Muscle layer of colon (tissue), 2 donors: ENCODE data around the gene SLAMF7.
"Not testable (repeated sequence)": the region's sequence is repeated elsewhere in the genome, so short reads cannot be mapped to it uniquely, and the experiment has no call there.

Experiments
- H3K27ac ChIP-seq: one replicate; pipeline ENCODE4 v1.7.0; 2013; ENCODE audit warnings: low read depth, mild to moderate bottlenecking, low read length, moderate library complexity
- H3K27me3 ChIP-seq, 2 donors: one replicate each; pipeline ENCODE4 v1.7.0; 2013; ENCODE audit warnings: low read length in 2 of 2, mild to moderate bottlenecking in 2 of 2; ENCODE audit not compliant: insufficient read depth in 2 of 2, control insufficient read depth in 1 of 2
- H3K36me3 ChIP-seq: one replicate; pipeline ENCODE4 v1.7.0; 2013; ENCODE audit warnings: mild to moderate bottlenecking, low read length; ENCODE audit not compliant: insufficient read depth
- H3K4me1 ChIP-seq: one replicate; pipeline ENCODE4 v1.7.0; 2013; ENCODE audit warnings: mild to moderate bottlenecking, low read length; ENCODE audit not compliant: insufficient read depth
- H3K4me3 ChIP-seq, 2 donors: one replicate each; pipeline ENCODE4 v1.7.0; 2013; ENCODE audit warnings: low read length in 2 of 2, low read depth in 1 of 2, mild to moderate bottlenecking in 1 of 2, moderate library complexity in 1 of 2
- H3K9ac ChIP-seq: one replicate; pipeline ENCODE4 v1.7.0; 2013; ENCODE audit warnings: low read length
- H3K9me3 ChIP-seq: one replicate; pipeline ENCODE4 v1.7.0; 2013; ENCODE audit warnings: mild to moderate bottlenecking, low read length
- donor health status: abdominal sarcoma.
- donor health status: Adenocarcinoma of cecum.

Gene SLAMF7

DNA sequence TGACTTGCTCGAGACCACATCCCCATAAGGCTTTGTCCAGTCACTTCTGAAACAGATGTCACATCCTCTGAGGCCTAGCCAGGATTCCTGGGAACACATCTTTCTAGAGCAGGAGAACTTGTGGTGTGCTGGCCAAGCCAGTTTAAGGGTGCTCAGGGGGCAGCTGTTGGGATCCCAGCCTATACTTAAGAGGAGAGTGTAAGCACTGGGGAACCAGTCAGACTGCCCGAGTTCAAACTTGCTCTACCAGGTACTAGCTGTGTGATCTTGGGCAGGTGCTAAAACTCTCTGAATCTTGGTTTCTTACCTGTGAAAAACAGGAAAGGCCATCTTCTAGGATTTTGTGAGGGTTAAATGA, 41.3 kb downstream of the SLAMF7 start:
- no peak overlapping the region for H3K9ac ChIP-seq
- H3K9me3 ChIP-seq, result no peaks in the 10 kb centered on the region
- no peak overlapping the region for H3K27ac ChIP-seq
- no peaks in the 10 kb centered on the region for H3K27me3 ChIP-seq
- H3K4me1 ChIP-seq, result no peaks in the 10 kb centered on the region
- H3K36me3 ChIP-seq, result no peaks in the 10 kb centered on the region
- H3K4me3 ChIP-seq, result no peak overlapping the region

DNA sequence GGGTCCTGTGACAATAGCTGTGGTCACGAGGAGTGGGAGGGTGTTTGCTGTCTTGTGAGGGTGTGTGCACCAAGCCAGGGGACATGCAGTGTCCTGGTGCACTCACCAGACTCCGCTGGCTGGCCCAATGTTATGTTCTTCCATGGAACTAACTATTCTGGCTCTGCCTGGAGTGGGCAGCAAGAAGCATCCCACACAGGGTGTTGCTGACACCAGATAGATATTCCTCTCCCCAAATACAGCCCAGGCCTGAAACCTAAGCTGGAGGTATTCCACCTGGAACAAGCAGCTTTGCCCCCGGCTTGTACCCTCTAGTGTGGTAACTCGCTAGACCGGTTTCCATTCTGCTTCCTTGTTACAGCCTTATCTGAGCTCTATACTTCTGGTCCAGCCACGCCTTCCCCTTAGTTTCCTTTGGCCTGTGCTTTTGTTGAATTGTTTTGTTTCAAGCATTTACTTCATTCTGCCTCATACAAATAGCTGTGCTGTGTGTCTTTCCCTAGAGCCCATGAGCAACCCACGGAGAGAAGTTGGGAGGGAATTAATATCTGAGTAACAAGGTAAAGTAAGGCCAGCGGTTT, 42.2 kb downstream of the SLAMF7 start:
- Histone ChIP-seq H3K9ac (no peak overlapping the region), H3K27me3 (no peaks in the 10 kb centered on the region), H3K27ac (no peak overlapping the region), H3K4me3 (no peak overlapping the region), H3K9me3 (no peaks in the 10 kb centered on the region), H3K36me3 (no peaks in the 10 kb centered on the region), H3K4me1 (no peaks in the 10 kb centered on the region)

DNA sequence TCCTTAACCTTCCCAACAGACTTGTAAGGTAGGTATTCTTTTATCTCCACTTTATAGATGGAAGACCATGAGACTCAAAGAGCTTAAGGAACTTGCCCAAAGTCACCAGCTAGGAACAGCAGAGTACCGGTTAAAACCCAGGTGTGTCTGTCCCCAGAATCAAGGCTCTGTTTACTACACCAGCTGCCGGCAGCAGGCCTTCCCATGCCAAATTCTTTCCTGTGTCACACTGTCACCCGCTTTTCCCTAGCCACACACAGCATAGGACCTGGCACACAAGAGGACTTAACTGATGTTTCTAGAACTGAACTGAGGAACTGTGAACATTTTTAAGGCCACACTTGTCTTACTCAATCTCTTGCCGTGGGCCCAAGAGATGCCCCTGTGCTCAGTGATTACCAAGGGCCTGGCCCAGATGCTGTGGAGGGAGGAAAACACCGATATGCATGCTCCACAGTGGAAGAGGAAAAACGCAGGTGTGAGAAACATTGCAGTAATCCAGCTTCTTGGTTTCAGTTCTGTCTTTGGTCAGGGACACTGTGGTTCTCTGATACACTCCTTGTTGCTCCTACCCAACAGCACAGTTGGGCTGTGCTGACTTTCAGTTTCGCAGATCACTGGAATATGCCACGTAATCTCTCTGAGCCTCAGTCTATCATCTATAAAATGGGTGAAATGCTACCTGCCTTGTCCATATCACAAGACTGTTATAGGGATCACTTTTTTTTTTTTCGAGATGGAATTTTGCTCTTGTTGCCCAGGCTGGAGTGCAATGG, 43.1 kb downstream of the SLAMF7 start:
- Histone ChIP-seq H3K9ac (no peak overlapping the region), H3K4me3 (no peak overlapping the region), H3K4me1 (no peaks in the 10 kb centered on the region), H3K27ac (no peak overlapping the region), H3K27me3 (no peaks in the 10 kb centered on the region), H3K36me3 (no peaks in the 10 kb centered on the region), H3K9me3 (no peaks in the 10 kb centered on the region)

DNA sequence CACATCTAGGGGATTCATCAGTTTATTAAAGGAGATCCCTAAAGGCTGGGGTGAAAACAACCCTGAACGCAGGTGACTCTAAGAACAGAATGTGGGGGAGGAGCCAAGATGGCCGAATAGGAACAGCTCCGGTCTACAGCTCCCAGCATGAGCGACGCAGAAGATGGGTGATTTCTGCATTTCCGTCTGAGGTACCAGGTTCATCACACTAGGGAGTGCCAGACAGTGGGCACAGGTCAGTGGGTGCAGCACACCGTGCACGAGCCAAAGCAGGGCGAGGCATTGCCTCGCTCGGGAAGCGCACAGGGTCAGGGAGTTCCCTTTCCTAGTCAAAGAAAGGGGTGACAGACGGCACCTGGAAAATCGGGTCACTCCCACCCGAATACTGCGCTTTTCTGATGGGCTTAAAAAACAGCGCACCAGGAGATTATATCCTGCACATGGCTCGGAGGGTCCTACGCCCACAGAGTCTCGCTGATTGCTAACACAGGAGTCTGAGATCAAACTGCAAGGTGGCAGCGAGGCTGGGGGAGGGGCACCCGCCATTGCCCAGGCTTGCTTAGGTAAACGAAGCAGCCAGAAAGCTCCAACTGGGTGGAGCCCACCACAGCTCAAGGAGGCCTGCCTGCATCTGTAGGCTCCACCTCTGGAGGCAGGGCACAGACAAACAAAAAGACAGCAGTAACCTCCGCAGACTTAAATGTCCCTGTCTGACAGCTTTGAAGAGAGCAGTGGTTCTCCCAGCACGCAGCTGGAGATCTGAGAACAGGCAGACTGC, 44.1 kb downstream of the SLAMF7 start:
- H3K9me3 ChIP-seq, H3K27me3 ChIP-seq, H3K4me3 ChIP-seq, H3K4me1 ChIP-seq, H3K9ac ChIP-seq, H3K36me3 ChIP-seq, H3K27ac ChIP-seq: not testable (repeated sequence)

DNA sequence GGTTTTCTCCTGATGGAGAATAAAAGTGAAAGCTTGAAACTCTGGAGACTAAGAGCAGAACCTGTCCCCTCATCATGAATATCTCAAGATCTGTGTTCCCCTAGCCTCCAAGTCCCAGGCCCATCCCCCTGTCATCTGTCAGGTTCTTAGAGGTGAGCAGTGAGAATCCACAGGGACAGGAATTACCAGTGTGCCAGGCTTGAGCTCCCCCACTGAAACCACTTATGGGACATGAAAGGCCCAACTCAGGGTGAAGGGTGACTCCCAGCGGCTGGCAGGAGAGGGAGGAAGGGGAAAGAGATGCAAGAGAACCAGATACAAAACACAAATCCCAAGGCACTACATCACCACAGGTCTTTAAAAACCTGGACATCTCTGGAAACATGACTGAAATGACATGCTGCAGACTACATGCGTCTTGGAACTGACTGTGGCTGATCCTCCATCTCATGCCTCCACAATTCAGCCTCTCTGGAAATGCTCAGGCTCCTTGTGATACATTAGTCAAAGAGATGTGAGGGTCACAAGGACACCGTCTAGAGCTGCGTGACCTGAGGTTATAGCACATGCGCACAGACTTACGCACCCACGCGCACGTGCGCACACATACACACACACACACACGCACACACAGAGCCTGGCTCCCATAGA, 50.1 kb downstream of the SLAMF7 start:
- H3K9ac ChIP-seq, result no peak overlapping the region
- H3K27ac ChIP-seq, result no peak overlapping the region
- no peaks in the 10 kb centered on the region for H3K36me3 ChIP-seq
- H3K27me3 ChIP-seq, result no peaks in the 10 kb centered on the region
- H3K4me1 ChIP-seq, result no peaks in the 10 kb centered on the region
- no peaks in the 10 kb centered on the region for H3K9me3 ChIP-seq
- no peak overlapping the region for H3K4me3 ChIP-seq

DNA sequence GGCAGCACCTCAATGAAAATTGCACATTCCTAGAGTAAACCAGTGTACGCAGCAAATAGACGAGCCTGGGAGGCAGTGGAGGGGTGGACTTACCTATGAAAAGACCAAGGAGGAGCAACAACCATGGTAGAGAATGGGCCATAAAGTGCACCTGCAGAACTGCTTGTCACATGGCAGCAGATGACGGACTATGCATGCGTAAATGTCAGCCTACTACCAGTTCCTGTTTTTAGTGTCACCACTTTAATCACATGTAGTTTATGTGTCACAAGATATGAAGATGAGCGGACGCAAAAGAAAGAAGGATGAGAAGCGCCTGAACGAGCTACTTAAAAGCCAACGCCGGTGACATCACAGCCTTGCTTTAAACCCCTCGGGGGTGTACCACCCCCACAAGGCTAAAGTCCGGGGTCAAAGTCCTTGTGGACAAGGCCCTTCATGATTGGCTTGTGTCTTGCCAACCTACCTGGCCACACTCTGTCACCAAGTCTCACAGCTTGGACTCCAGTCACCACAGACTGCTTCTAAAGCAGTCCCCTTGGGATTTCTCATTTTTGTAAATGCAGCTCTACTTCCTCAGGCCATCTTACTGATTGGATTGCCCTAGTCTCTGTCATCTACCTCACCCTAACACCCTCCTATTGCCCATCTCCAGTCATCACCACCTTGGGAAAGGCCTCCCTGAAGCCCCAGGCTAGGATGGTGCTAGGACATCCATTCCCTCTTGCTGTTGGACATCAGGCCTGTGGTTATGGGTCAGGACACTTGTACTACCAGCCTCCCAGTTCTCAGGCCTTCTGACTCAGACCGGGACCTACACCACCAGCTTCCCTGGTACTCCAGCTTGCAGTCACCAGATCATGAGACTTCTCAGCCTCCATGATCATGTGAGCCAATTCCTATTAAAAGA, 50.9 kb downstream of the SLAMF7 start:
- Histone ChIP-seq H3K9me3 (no peaks in the 10 kb centered on the region), H3K4me3 (no peak overlapping the region), H3K27ac (no peak overlapping the region), H3K4me1 (no peaks in the 10 kb centered on the region), H3K27me3 (no peaks in the 10 kb centered on the region), H3K36me3 (no peaks in the 10 kb centered on the region), H3K9ac (no peak overlapping the region)

DNA sequence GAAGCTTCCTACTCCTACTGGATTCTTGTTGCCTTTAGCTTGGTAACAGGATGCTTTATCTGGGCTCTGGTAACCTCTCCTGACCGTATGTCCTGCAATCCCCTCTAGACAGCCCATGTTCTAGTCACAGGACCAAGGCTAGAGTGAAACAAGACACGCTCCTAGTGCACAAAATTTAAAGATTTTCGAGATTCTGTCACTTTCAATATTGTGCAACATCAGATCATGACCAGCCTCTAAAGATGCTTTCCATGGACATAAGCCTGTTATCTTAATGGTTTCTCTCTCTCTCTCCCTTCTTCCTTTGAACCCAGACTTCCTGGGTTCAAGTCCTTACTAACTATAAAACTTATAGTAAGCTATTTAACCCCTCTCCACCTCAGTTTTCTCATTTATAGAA, 55.3 kb downstream of the SLAMF7 start:
- Histone ChIP-seq H3K27me3 (no peaks in the 10 kb centered on the region), H3K4me3 (no peak overlapping the region), H3K9me3 (no peaks in the 10 kb centered on the region), H3K9ac (no peak overlapping the region), H3K4me1 (no peaks in the 10 kb centered on the region), H3K36me3 (no peaks in the 10 kb centered on the region), H3K27ac (no peak overlapping the region)

DNA sequence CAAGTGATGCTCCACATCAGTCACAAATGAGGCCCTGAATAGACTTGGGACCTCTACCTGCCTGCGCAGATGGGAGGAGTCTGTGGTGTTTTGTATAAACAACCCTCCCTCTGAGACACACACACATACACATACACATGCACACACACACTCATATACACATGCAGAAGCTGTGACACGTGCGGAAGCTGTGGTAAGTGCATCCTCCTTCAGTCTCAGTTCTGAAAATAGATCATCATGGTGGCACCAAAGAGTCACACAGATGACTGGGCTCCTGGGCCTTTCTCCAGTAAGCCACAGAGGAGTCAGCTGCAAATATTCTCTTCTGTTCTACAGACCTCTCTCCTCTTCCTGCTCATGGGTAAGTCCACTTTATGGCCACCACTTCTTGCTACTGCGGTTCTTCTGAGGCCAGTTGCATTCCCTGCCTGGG, 56.9 kb downstream of the SLAMF7 start, which contains the start of gene LY9:
LY9 (plus strand) TSS at position 224 of the 433 bp plus-strand sequence; CDS start at position 238, 14 bp downstream.
- no peaks in the 10 kb centered on the region for H3K27me3 ChIP-seq
- no peak within 1 kb of the TSS for H3K9ac ChIP-seq
- H3K27ac ChIP-seq, result no peak within 1 kb of the TSS
- no peaks in the 10 kb centered on the region for H3K9me3 ChIP-seq
- no peaks in the 10 kb centered on the region for H3K36me3 ChIP-seq
- no peaks in the 10 kb centered on the region for H3K4me1 ChIP-seq
- H3K4me3 ChIP-seq, result no peak within 1 kb of the TSS

DNA sequence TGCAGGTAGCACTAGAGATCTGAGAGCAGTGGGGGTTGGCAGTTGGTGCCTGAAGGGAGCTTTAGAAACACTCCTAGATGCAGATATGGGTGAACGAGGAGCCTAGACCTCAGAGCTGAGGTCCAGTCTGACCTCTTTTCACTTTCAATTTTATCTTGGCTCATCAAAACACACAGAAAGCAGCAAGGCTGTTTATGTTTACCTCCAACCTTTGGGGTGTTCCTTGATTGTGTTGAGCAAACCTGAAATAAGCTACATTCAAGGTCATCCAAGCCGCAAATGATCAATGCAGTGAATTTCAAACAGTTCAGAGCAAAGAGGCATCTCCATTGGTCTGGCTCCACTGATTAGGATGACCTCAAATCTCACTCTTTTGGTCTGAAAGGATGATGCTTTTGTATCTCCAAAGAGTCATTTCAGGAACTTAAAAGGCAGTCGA, 58.2 kb downstream of the SLAMF7 start:
- H3K27ac ChIP-seq, result no peak overlapping the region
- no peaks in the 10 kb centered on the region for H3K9me3 ChIP-seq
- H3K4me3 ChIP-seq, result no peak overlapping the region
- H3K27me3 ChIP-seq, result no peaks in the 10 kb centered on the region
- no peaks in the 10 kb centered on the region for H3K4me1 ChIP-seq
- H3K9ac ChIP-seq, result no peak overlapping the region
- H3K36me3 ChIP-seq, result no peaks in the 10 kb centered on the region

DNA sequence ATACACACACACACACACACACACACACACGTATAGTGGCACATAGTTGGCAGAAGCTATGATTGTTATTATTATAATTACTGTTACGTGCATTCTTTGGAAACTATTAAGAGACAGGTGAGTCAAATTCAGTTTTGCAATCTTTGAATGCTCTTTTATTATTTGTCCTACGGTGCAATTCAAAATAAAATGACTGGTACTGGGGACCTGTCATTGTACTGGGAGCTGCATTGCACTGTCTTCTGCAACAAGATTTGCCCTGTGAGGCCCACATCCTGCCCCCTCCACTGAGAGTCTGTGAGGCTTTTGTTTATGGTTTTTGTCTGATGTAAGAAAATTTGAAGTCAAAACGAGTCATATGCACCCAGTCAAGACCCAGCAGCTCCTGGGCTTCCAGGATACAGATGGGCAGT, 58.8 kb downstream of the SLAMF7 start:
- no peaks in the 10 kb centered on the region for H3K4me1 ChIP-seq

More for the DNA sequence above, 58.8 kb downstream of the SLAMF7 start:
- Histone ChIP-seq H3K27ac (no peak overlapping the region), H3K27me3 (no peaks in the 10 kb centered on the region), H3K36me3 (no peaks in the 10 kb centered on the region), H3K9ac (no peak overlapping the region), H3K4me3 (no peak overlapping the region), H3K9me3 (no peaks in the 10 kb centered on the region)
